ENCODE measurements around the gene LCN12.

Gene LCN12

DNA sequence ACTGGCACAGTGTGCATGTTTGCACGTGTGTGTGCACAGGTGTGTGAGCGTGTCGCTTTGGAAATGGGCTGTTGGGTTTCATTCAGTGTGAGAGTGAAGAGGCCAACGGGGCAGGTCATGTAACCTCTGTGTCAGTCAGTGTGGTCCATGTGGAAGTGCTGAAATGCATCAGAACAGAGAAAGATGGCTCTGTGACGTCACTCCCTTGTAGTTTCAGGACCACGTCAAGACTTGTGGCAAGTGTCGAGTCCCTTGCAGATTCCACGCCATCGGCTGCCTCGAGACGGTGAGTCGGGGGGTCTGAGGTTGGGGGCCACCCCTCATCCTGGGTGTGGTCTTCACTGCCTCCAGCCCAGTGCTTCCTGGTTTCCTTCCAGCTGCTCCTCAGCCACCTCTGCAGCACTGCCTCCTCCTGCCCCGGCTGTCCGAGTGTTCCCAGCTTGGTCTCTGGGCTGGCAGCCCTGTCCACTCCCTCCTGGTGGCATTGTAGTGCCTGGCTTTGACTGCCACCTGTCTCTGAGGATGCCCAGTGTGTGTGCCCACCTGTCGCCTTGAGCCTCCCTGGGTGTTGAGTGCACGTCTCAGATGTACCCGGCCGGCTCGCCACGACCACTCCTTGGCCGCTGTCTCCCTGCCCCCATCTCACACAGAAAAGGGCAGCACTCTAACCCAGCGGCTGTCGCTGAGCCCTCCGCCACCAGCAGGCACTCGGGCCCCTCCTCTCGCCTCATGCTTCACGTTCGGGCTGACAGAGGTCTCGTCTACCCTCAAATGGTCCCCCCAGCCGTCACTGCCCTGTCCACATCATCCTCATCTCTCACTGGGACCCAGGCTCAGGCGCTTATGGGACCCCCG is 35.5 kb upstream of the LCN12 start:
- no peak overlapping the region for H3K4me3 ChIP-seq (ENCODE audit: insufficient read depth, low read depth, low read length)
- H3K27ac ChIP-seq (ENCODE audit: insufficient read depth, low read depth, low read length, poor library complexity, severe bottlenecking), result no peak overlapping the region
- peaks cover 25% of the 10 kb centered on the region for H3K36me3 ChIP-seq (ENCODE audit: control insufficient read depth, insufficient read depth, low read length)
- WGBS, 2 experiments, result 95 to 96% methylated on average over 32 of the region's 32 CpGs
- no peaks in the 10 kb centered on the region for H3K9me3 ChIP-seq (ENCODE audit: control insufficient read depth, low read length)
- H3K27me3 ChIP-seq (ENCODE audit: control insufficient read depth, insufficient read depth, low read length, poor library complexity, severe bottlenecking), result no peaks in the 10 kb centered on the region
- H3K4me1 ChIP-seq (ENCODE audit: control insufficient read depth, insufficient read depth, low read length), result no peaks in the 10 kb centered on the region

DNA sequence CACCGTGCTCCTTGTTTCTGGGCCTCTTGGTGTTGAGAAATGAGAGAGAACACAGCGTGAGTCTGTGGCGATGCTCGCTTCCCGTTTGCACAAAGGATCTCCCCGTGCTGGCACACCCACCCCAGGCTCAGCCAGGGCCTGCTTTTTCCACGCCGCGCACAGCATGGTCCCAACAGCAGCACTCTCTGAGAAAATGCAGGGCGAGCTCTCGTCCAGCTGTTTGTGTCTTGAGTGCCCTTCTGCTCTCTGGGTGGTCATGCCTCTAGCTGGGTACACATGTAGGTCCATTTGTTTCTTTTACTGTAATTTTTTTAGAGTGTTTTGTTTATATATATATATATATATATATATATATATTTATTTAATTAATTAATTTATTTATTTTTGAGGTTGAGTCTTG is 34.2 kb upstream of the LCN12 start:
- Histone ChIP-seq H3K36me3 (ENCODE audit: control insufficient read depth, insufficient read depth, low read length) (peaks cover 31% of the 10 kb centered on the region), H3K27ac (ENCODE audit: insufficient read depth, low read depth, low read length, poor library complexity, severe bottlenecking) (no peak overlapping the region)
- 88 to 92% methylated on average over 11 of the region's 11 CpGs for WGBS, 2 experiments

DNA sequence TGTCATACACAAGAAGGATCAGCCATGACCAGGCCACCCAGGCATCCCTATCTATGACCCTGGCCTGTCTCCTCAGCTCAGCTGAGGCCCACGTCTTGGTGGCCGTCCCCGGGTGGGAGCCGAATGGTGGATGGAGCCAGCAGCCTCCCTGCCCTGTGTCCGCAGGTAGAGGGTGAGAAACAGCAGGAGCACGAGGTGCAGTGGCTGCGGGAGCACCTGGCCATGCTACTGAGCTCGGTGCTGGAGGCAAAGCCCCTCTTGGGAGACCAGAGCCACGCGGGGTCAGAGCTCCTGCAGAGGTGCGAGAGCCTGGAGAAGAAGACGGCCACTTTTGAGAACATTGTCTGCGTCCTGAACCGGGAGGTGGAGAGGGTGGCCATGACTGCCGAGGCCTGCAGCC is 32.0 kb upstream of the LCN12 start:
- no peak overlapping the region for H3K27ac ChIP-seq (ENCODE audit: insufficient read depth, low read depth, low read length, poor library complexity, severe bottlenecking)
- H3K9me3 ChIP-seq (ENCODE audit: control insufficient read depth, low read length), result no peaks in the 10 kb centered on the region
- 97% methylated on average over 15 of the region's 15 CpGs for WGBS, 2 experiments
- no peaks in the 10 kb centered on the region for H3K27me3 ChIP-seq (ENCODE audit: control insufficient read depth, insufficient read depth, low read length, poor library complexity, severe bottlenecking)
- H3K4me3 ChIP-seq (ENCODE audit: insufficient read depth, low read depth, low read length), result no peak overlapping the region
- no peaks in the 10 kb centered on the region for H3K4me1 ChIP-seq (ENCODE audit: control insufficient read depth, insufficient read depth, low read length)
- peaks cover 37% of the 10 kb centered on the region for H3K36me3 ChIP-seq (ENCODE audit: control insufficient read depth, insufficient read depth, low read length)

More for the DNA sequence above, 34.2 kb upstream of the LCN12 start:
- Histone ChIP-seq H3K4me3 (ENCODE audit: insufficient read depth, low read depth, low read length) (no peak overlapping the region), H3K4me1 (ENCODE audit: control insufficient read depth, insufficient read depth, low read length) (no peaks in the 10 kb centered on the region), H3K9me3 (ENCODE audit: control insufficient read depth, low read length) (no peaks in the 10 kb centered on the region), H3K27me3 (ENCODE audit: control insufficient read depth, insufficient read depth, low read length, poor library complexity, severe bottlenecking) (no peaks in the 10 kb centered on the region)

DNA sequence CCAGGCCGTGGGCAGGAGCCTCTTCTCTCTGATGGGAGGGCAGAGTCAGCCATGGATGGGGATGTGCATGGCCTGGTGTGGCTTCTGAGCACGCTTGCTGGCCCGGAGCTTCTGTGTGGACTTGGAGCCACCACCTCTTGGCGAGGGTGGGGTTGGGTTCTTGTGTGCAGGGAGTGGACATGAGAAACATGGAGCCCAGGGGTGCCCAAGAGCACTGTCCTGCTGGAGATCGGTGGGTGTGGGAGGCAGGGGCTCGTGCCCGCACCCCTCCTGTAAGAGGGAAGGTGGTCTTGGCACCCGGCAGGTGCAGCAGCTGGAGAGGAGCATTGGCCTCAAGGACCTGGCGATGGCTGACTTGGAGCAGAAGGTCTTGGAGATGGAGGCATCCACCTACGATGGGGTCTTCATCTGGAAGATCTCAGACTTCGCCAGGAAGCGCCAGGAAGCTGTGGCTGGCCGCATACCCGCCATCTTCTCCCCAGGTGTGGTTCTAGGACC is 31.3 kb upstream of the LCN12 start:
- peaks cover 39% of the 10 kb centered on the region for H3K36me3 ChIP-seq (ENCODE audit: control insufficient read depth, insufficient read depth, low read length)

DNA sequence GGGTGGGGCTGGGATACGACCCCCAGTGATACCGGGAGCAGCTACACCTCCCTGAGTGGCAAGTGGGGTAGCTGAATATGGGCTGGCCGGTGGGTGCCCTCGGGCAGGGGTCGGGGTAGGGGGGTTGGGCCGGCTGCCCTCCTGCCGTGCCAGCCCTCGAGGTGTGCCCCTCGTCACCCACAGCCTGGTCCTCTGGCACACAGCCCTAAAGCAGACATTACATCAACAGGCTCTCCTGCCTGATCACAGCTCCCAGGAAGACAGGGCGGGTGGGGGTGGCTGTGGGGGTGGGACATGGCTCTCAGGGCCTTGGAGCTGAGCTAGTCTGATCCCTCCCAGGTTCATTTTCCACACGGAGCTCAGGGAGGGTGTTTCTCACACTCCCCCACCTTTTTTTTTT is 30.8 kb upstream of the LCN12 start:
- no peak overlapping the region for H3K4me3 ChIP-seq (ENCODE audit: insufficient read depth, low read depth, low read length)
- H3K27me3 ChIP-seq (ENCODE audit: control insufficient read depth, insufficient read depth, low read length, poor library complexity, severe bottlenecking), result no peaks in the 10 kb centered on the region
- peaks cover 42% of the 10 kb centered on the region for H3K36me3 ChIP-seq (ENCODE audit: control insufficient read depth, insufficient read depth, low read length)
- H3K27ac ChIP-seq (ENCODE audit: insufficient read depth, low read depth, low read length, poor library complexity, severe bottlenecking), result no peak overlapping the region
- H3K4me1 ChIP-seq (ENCODE audit: control insufficient read depth, insufficient read depth, low read length), result no peaks in the 10 kb centered on the region
- H3K9me3 ChIP-seq (ENCODE audit: control insufficient read depth, low read length), result no peaks in the 10 kb centered on the region
- 95% methylated on average over 11 of the region's 11 CpGs for WGBS, 2 experiments

More for the DNA sequence above, 31.3 kb upstream of the LCN12 start:
- Histone ChIP-seq H3K27ac (ENCODE audit: insufficient read depth, low read depth, low read length, poor library complexity, severe bottlenecking) (no peak overlapping the region), H3K4me1 (ENCODE audit: control insufficient read depth, insufficient read depth, low read length) (no peaks in the 10 kb centered on the region), H3K27me3 (ENCODE audit: control insufficient read depth, insufficient read depth, low read length, poor library complexity, severe bottlenecking) (no peaks in the 10 kb centered on the region), H3K4me3 (ENCODE audit: insufficient read depth, low read depth, low read length) (no peak overlapping the region), H3K9me3 (ENCODE audit: control insufficient read depth, low read length) (no peaks in the 10 kb centered on the region)
- WGBS, 2 experiments, result 93 to 94% methylated on average over 14 of the region's 14 CpGs

DNA sequence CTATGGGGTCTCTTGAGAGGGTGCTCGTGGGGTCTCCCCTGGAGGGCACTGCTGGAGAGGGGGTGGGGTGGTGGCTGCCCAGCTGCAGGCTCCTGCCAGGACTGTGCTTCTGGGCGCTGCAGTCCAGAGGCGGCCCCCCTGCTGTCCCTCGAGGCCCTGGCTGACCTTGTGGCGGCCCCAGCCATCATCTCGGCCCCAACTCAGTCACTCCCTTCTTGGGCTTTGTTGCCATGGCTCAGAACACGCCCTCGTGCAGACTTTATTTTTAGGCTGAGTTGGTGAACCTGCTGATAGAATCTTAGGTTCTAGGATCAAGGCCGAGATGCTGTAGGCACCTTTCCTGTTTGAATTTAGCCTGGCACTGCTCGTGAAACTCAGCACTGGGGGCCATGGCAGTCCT is 30.4 kb upstream of the LCN12 start:
- WGBS, 2 experiments, result 93 to 95% methylated on average over 10 of the region's 10 CpGs
- H3K9me3 ChIP-seq (ENCODE audit: control insufficient read depth, low read length), result no peaks in the 10 kb centered on the region
- H3K4me1 ChIP-seq (ENCODE audit: control insufficient read depth, insufficient read depth, low read length), result no peaks in the 10 kb centered on the region
- no peaks in the 10 kb centered on the region for H3K27me3 ChIP-seq (ENCODE audit: control insufficient read depth, insufficient read depth, low read length, poor library complexity, severe bottlenecking)
- H3K36me3 ChIP-seq (ENCODE audit: control insufficient read depth, insufficient read depth, low read length), result peaks cover 43% of the 10 kb centered on the region
- H3K4me3 ChIP-seq (ENCODE audit: insufficient read depth, low read depth, low read length), result no peak overlapping the region
- no peak overlapping the region for H3K27ac ChIP-seq (ENCODE audit: insufficient read depth, low read depth, low read length, poor library complexity, severe bottlenecking)

DNA sequence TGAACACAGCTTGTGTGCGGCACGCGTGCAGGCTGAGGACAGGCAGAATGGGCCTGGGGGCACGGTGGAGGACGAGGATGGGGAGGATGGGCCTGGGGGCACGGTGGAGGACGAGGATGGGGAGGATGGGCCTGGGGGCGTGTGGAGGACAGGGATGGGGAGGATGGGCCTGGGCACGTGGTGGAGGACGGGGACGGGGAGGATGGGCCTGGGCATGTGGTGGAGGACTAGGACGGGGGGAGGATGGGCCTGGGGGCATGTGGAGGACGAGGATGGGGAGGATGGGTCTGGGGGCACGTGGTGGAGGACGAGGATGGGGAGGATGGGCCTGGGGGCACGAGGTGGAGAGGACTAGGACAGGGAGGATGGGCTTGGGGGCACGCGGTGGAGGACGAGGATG is 29.5 kb upstream of the LCN12 start:
- Histone ChIP-seq H3K27ac (ENCODE audit: insufficient read depth, low read depth, low read length, poor library complexity, severe bottlenecking) (no peak overlapping the region), H3K9me3 (ENCODE audit: control insufficient read depth, low read length) (no peaks in the 10 kb centered on the region), H3K4me3 (ENCODE audit: insufficient read depth, low read depth, low read length) (no peak overlapping the region), H3K36me3 (ENCODE audit: control insufficient read depth, insufficient read depth, low read length) (peaks cover 36% of the 10 kb centered on the region), H3K27me3 (ENCODE audit: control insufficient read depth, insufficient read depth, low read length, poor library complexity, severe bottlenecking) (no peaks in the 10 kb centered on the region), H3K4me1 (ENCODE audit: control insufficient read depth, insufficient read depth, low read length) (no peaks in the 10 kb centered on the region)
- 94% methylated on average over 19 of the region's 19 CpGs for WGBS, 2 experiments

DNA sequence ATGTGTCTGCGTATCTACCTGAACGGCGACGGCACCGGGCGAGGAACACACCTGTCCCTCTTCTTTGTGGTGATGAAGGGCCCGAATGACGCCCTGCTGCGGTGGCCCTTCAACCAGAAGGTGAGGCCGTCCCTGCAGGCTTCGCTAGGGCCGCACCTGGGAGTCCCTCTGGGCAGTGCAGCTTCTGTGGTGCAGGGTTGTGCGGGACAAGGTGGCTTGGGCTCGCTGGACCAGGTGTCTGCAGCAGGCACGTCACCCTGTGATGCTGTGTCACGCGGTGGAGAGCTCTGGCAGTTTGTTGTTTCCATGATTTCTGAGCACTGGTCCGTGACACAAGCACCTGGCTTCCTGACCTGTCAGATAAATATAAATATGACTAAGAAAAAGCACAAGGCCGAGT is 28.2 kb upstream of the LCN12 start:
- 96% methylated on average over 19 of the region's 19 CpGs for WGBS, 2 experiments
- no peak overlapping the region for H3K4me3 ChIP-seq (ENCODE audit: insufficient read depth, low read depth, low read length)
- H3K27ac ChIP-seq (ENCODE audit: insufficient read depth, low read depth, low read length, poor library complexity, severe bottlenecking), result no peak overlapping the region
- H3K36me3 ChIP-seq (ENCODE audit: control insufficient read depth, insufficient read depth, low read length), result peaks cover 36% of the 10 kb centered on the region
- H3K27me3 ChIP-seq (ENCODE audit: control insufficient read depth, insufficient read depth, low read length, poor library complexity, severe bottlenecking), result no peaks in the 10 kb centered on the region
- H3K4me1 ChIP-seq (ENCODE audit: control insufficient read depth, insufficient read depth, low read length), result no peaks in the 10 kb centered on the region
- no peaks in the 10 kb centered on the region for H3K9me3 ChIP-seq (ENCODE audit: control insufficient read depth, low read length)

DNA sequence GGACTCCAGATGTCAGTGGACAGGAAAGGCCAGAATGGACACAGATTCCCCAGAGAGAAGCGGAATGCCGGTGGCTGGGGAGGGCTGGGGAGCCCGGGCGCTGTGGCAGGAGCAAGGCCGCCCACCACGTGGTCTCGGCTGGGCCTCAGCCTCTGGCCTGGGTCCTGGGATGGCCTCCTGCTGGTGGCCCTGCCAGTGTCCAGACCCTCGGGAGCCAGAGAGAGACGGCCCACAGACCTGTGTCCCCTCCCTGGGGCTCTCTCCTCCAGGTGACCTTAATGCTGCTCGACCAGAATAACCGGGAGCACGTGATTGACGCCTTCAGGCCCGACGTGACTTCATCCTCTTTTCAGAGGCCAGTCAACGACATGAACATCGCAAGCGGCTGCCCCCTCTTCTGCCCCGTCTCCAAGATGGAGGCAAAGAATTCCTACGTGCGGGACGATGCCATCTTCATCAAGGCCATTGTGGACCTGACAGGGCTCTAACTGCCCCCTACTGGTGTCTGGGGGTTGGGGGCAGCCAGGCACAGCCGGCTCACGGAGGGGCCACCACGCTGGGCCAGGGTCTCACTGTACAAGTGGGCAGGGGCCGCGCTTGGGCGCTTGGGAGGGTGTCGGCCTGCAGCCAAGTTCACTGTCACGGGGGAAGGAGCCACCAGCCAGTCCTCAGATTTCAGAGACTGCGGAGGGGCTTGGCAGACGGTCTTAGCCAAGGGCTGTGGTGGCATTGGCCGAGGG is 26.5 kb upstream of the LCN12 start:
- no peak overlapping the region for H3K4me3 ChIP-seq (ENCODE audit: insufficient read depth, low read depth, low read length)
- H3K27ac ChIP-seq (ENCODE audit: insufficient read depth, low read depth, low read length, poor library complexity, severe bottlenecking), result no peak overlapping the region
- no peaks in the 10 kb centered on the region for H3K27me3 ChIP-seq (ENCODE audit: control insufficient read depth, insufficient read depth, low read length, poor library complexity, severe bottlenecking)
- H3K36me3 ChIP-seq (ENCODE audit: control insufficient read depth, insufficient read depth, low read length), result peaks cover 27% of the 10 kb centered on the region
- no peaks in the 10 kb centered on the region for H3K4me1 ChIP-seq (ENCODE audit: control insufficient read depth, insufficient read depth, low read length)
- whole genome bisulfite sequencing, 2 experiments, result 93% methylated on average over 33 of the region's 33 CpGs
- no peaks in the 10 kb centered on the region for H3K9me3 ChIP-seq (ENCODE audit: control insufficient read depth, low read length)

DNA sequence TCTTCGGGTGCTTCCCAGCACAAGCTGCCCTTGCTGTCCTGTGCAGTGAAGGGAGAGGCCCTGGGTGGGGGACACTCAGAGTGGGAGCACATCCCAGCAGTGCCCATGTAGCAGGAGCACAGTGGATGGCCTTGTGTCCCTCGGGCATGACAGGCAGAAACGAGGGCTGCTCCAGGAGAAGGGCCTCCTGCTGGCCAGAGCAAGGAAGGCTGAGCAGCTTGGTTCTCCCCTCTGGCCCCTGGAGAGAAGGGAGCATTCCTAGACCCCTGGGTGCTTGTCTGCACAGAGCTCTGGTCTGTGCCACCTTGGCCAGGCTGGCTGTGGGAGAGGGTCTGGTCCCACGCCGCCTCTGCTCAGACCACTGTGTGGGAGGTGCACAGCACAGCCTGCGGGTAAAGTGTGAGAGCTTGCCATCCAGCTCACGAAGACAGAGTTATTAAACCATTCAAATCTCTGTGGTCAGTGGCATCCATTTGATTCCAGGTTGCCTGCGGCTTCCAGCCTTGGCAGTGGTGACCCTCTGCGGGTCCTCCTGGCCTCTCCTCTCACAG is 25.8 kb upstream of the LCN12 start:
- no peak overlapping the region for H3K27ac ChIP-seq (ENCODE audit: insufficient read depth, low read depth, low read length, poor library complexity, severe bottlenecking)
- H3K27me3 ChIP-seq (ENCODE audit: control insufficient read depth, insufficient read depth, low read length, poor library complexity, severe bottlenecking), result no peaks in the 10 kb centered on the region
- H3K4me3 ChIP-seq (ENCODE audit: insufficient read depth, low read depth, low read length), result no peak overlapping the region
- peaks cover 20% of the 10 kb centered on the region for H3K36me3 ChIP-seq (ENCODE audit: control insufficient read depth, insufficient read depth, low read length)
- no peaks in the 10 kb centered on the region for H3K4me1 ChIP-seq (ENCODE audit: control insufficient read depth, insufficient read depth, low read length)
- H3K9me3 ChIP-seq (ENCODE audit: control insufficient read depth, low read length), result no peaks in the 10 kb centered on the region
- 94 to 95% methylated on average over 9 of the region's 9 CpGs for WGBS, 2 experiments
